ENCODE data around the gene PIWIL4.

DNA sequence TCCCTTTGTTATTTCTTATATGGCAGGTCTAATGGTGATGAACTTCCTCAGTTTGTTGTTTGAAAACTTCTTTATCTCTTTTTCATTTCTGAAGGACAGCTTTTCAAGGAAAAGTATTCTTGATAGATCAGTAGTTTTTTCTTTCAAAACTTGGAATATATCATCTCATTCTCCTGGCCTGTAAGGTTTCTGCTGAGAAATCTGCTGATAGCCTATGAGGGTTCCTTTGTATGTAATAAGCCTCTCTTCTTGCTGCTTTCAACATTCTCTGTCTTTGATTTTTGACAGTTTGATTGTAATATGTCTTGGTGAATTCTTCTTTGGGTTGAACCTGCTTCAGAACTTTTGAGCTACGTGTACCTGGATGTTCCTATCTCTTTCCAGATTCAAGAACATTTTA is 46.0 kb downstream of the PIWIL4 start:
- TF ChIP-seq, protein P1, sequence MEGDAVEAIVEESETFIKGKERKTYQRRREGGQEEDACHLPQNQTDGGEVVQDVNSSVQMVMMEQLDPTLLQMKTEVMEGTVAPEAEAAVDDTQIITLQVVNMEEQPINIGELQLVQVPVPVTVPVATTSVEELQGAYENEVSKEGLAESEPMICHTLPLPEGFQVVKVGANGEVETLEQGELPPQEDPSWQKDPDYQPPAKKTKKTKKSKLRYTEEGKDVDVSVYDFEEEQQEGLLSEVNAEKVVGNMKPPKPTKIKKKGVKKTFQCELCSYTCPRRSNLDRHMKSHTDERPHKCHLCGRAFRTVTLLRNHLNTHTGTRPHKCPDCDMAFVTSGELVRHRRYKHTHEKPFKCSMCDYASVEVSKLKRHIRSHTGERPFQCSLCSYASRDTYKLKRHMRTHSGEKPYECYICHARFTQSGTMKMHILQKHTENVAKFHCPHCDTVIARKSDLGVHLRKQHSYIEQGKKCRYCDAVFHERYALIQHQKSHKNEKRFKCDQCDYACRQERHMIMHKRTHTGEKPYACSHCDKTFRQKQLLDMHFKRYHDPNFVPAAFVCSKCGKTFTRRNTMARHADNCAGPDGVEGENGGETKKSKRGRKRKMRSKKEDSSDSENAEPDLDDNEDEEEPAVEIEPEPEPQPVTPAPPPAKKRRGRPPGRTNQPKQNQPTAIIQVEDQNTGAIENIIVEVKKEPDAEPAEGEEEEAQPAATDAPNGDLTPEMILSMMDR (conservative IDR thresholded peaks at IDR 0.05; ENCODE audit: low read length), result no peak
- no peak for TF ChIP-seq EZH2phosphoT487 (IDR thresholded peaks at IDR 0.05; ENCODE audit: borderline replicate concordance)
